ENCODE measurements around the gene PTGDR.

The PTGDR gene

GRCh38 chr14:52267501-52268278, at the start of gene PTGDR:
Gene PTGDR (plus strand): TSS chr14:52267698. CDS start chr14:52267815, 117 bp downstream.
- no peak for DNase-seq (ENCODE audit: low spot score)

- DNase-seq (ENCODE audit: low spot score), result no peak
These were observed 47.9 kb upstream of the PTGDR start for GRCh38 chr14:52219488-52220084.

GRCh38 chr14:52220924-52221811, 46.3 kb upstream of the PTGDR start:
- DNase-seq (ENCODE audit: low spot score), result no peak

- DNase-seq (ENCODE audit: low spot score), result no peak
These were observed 44.6 kb upstream of the PTGDR start for GRCh38 chr14:52222901-52223300.

GRCh38 chr14:52227619-52228222, 39.8 kb upstream of the PTGDR start:
- DNase-seq (ENCODE audit: low spot score), result no peak

- no peak for DNase-seq (ENCODE audit: low spot score)
These were observed 33.8 kb upstream of the PTGDR start for GRCh38 chr14:52233693-52234092.

- no peak for DNase-seq (ENCODE audit: low spot score)
These were observed 32.1 kb upstream of the PTGDR start for GRCh38 chr14:52235434-52235833.

- no peak for DNase-seq (ENCODE audit: low spot score)
These were observed 31.5 kb upstream of the PTGDR start for GRCh38 chr14:52235866-52236510.

GRCh38 chr14:52238682-52239081, 28.8 kb upstream of the PTGDR start:
- no peak for DNase-seq (ENCODE audit: low spot score)

- no peak for DNase-seq (ENCODE audit: low spot score)
These were observed 26.9 kb upstream of the PTGDR start for GRCh38 chr14:52240623-52241022.

- no peak for DNase-seq (ENCODE audit: low spot score)
These were observed 26.3 kb upstream of the PTGDR start for GRCh38 chr14:52241087-52241793.

- DNase-seq (ENCODE audit: low spot score), result no peak
These were observed 23.2 kb upstream of the PTGDR start for GRCh38 chr14:52244328-52244727.

GRCh38 chr14:52244997-52245396, 22.5 kb upstream of the PTGDR start:
- no peak for DNase-seq (ENCODE audit: low spot score)

- DNase-seq (ENCODE audit: low spot score), result no peak
These were observed 19.4 kb upstream of the PTGDR start for GRCh38 chr14:52248057-52248456.

- DNase-seq (ENCODE audit: low spot score), result no peak
These were observed 15.8 kb upstream of the PTGDR start for GRCh38 chr14:52251724-52252123.

- DNase-seq (ENCODE audit: low spot score), result no peak
These were observed 14.0 kb upstream of the PTGDR start for GRCh38 chr14:52253503-52253902.

- no peak for DNase-seq (ENCODE audit: low spot score)
These were observed 13.4 kb upstream of the PTGDR start for GRCh38 chr14:52254086-52254485.

GRCh38 chr14:52258783-52259182, 8.7 kb upstream of the PTGDR start:
- no peak for DNase-seq (ENCODE audit: low spot score)

- DNase-seq (ENCODE audit: low spot score), result no peak
These were observed 8.1 kb upstream of the PTGDR start for GRCh38 chr14:52259434-52259833.

- DNase-seq (ENCODE audit: low spot score), result no peak
These were observed 4.9 kb upstream of the PTGDR start for GRCh38 chr14:52262600-52262999.

- DNase-seq (ENCODE audit: low spot score), result no peak
These were observed 4.3 kb upstream of the PTGDR start for GRCh38 chr14:52263190-52263589.

Measured in left forelimb (tissue), 1 donor.